Skeletal muscle cell (primary cell): Measurements from ENCODE around the gene ZNF273.
A peak's percentile ranks its signal among the peaks of the same experiment; 100 is the strongest.
"Not testable (repeated sequence)": the region's sequence is repeated elsewhere in the genome, so short reads cannot be mapped to it uniquely, and the experiment has no call there.

Source experiments
- DNase-seq: peaks from one replicate; pipeline ENCODE4 v3.0.0-alpha.2; 2010; ENCODE audit warnings: low read depth
- H3K4me3 ChIP-seq: 2 replicates; pipeline ENCODE4 v1.5.1; 2011; ENCODE audit warnings: low read depth, mild to moderate bottlenecking, control low read depth, low read length, moderate library complexity

ZNF273 gene

GRCh38 chr7:64902806-64903721, at the start of gene ZNF273:
ZNF273 (plus strand) TSS chr7:64903273; CDS start chr7:64903318, 45 bp downstream.
- DNase-seq = peak; percentile 53

GRCh38 chr7:64853679-64854078, 49.4 kb upstream of the ZNF273 start:
- DNase-seq = no peak
- no peak overlapping the region for H3K4me3 ChIP-seq

More at GRCh38 chr7:64902806-64903721, at the start of gene ZNF273:
- H3K4me3 ChIP-seq = peak within 1 kb of the TSS; percentile 76

GRCh38 chr7:64854969-64855368, 48.1 kb upstream of the ZNF273 start:
- no peak overlapping the region for H3K4me3 ChIP-seq
- no peak for DNase-seq

- no peak overlapping the region for H3K4me3 ChIP-seq
- DNase-seq = no peak
These were observed 40.1 kb upstream of the ZNF273 start for GRCh38 chr7:64863021-64863420.

- not testable (repeated sequence) for DNase-seq, H3K4me3 ChIP-seq
These were observed 39.5 kb upstream of the ZNF273 start for GRCh38 chr7:64863530-64863929.

GRCh38 chr7:64863969-64864368, 39.1 kb upstream of the ZNF273 start:
- no peak overlapping the region for H3K4me3 ChIP-seq

GRCh38 chr7:64867863-64868440, 35.1 kb upstream of the ZNF273 start:
- DNase-seq = no peak
- no peak overlapping the region for H3K4me3 ChIP-seq

More at GRCh38 chr7:64863969-64864368, 39.1 kb upstream of the ZNF273 start:
- DNase-seq = no peak

GRCh38 chr7:64868499-64868898, 34.6 kb upstream of the ZNF273 start:
- H3K4me3 ChIP-seq = no peak overlapping the region
- no peak for DNase-seq

GRCh38 chr7:64869121-64869725, 33.9 kb upstream of the ZNF273 start:
- no peak for DNase-seq
- H3K4me3 ChIP-seq = no peak overlapping the region

GRCh38 chr7:64869912-64870562, 33.0 kb upstream of the ZNF273 start:
- H3K4me3 ChIP-seq = no peak overlapping the region
- no peak for DNase-seq

GRCh38 chr7:64870656-64871055, 32.4 kb upstream of the ZNF273 start:
- no peak for DNase-seq
- H3K4me3 ChIP-seq = no peak overlapping the region

GRCh38 chr7:64871761-64872160, 31.3 kb upstream of the ZNF273 start:
- H3K4me3 ChIP-seq = no peak overlapping the region

GRCh38 chr7:64872351-64873154, 30.5 kb upstream of the ZNF273 start:
- no peak overlapping the region for H3K4me3 ChIP-seq
- DNase-seq = no peak

More at GRCh38 chr7:64871761-64872160, 31.3 kb upstream of the ZNF273 start:
- DNase-seq = no peak

- DNase-seq = no peak
- H3K4me3 ChIP-seq = no peak overlapping the region
These were observed 29.9 kb upstream of the ZNF273 start for GRCh38 chr7:64873155-64873500.

GRCh38 chr7:64873517-64873916, 29.6 kb upstream of the ZNF273 start:
- DNase-seq = no peak

GRCh38 chr7:64874114-64874513, 29.0 kb upstream of the ZNF273 start:
- no peak for DNase-seq
- H3K4me3 ChIP-seq = no peak overlapping the region

More at GRCh38 chr7:64873517-64873916, 29.6 kb upstream of the ZNF273 start:
- H3K4me3 ChIP-seq = no peak overlapping the region

GRCh38 chr7:64874562-64875250, 28.4 kb upstream of the ZNF273 start:
- no peak for DNase-seq
- H3K4me3 ChIP-seq = no peak overlapping the region

GRCh38 chr7:64875258-64875657, 27.8 kb upstream of the ZNF273 start:
- no peak for DNase-seq
- H3K4me3 ChIP-seq = no peak overlapping the region
